ENCODE data around the gene PLOD1.
"Not testable (repeated sequence)": the region's sequence is repeated elsewhere in the genome, so short reads cannot be mapped to it uniquely, and the experiment has no call there.

PLOD1 gene

GRCh38 chr1:11938722-11939526 lies 4.4 kb downstream of the PLOD1 start:
- DNase-seq (ENCODE audit: low spot score) = no peak

GRCh38 chr1:11939794-11940193 lies 5.3 kb downstream of the PLOD1 start:
- not testable (repeated sequence) for FAIRE-seq; DNase-seq (ENCODE audit: low spot score)

More at GRCh38 chr1:11938722-11939526, 4.4 kb downstream of the PLOD1 start:
- no peak for FAIRE-seq

GRCh38 chr1:11940260-11940921 lies 5.9 kb downstream of the PLOD1 start:
- DNase-seq (ENCODE audit: low spot score) (no peak), FAIRE-seq (no peak)

GRCh38 chr1:11942280-11942679 lies 7.8 kb downstream of the PLOD1 start:
- DNase-seq (ENCODE audit: low spot score) = no peak
- FAIRE-seq = no peak

- no peak for FAIRE-seq
- DNase-seq (ENCODE audit: low spot score) = no peak
Observed at GRCh38 chr1:11943619-11944018, 9.1 kb downstream of the PLOD1 start.

- no peak for FAIRE-seq
- no peak for DNase-seq (ENCODE audit: low spot score)
Observed at GRCh38 chr1:11944358-11944931, 9.9 kb downstream of the PLOD1 start.

GRCh38 chr1:11946647-11947046 lies 12.1 kb downstream of the PLOD1 start:
- FAIRE-seq (no peak), DNase-seq (ENCODE audit: low spot score) (no peak)

GRCh38 chr1:11948822-11949458 lies 14.4 kb downstream of the PLOD1 start:
- no peak for DNase-seq (ENCODE audit: low spot score)
- no peak for FAIRE-seq

GRCh38 chr1:11951901-11952300 lies 17.4 kb downstream of the PLOD1 start:
- FAIRE-seq = no peak
- DNase-seq (ENCODE audit: low spot score) = no peak

- no peak for FAIRE-seq
- DNase-seq (ENCODE audit: low spot score) = no peak
Observed at GRCh38 chr1:11952455-11953109, 18.1 kb downstream of the PLOD1 start.

GRCh38 chr1:11955221-11955620 lies 20.7 kb downstream of the PLOD1 start:
- DNase-seq (ENCODE audit: low spot score) (no peak), FAIRE-seq (no peak)

- DNase-seq (ENCODE audit: low spot score) (no peak), FAIRE-seq (no peak)
Observed at GRCh38 chr1:11957398-11957797, 22.9 kb downstream of the PLOD1 start.

GRCh38 chr1:11957897-11958296 lies 23.4 kb downstream of the PLOD1 start:
- no peak for DNase-seq (ENCODE audit: low spot score)
- no peak for FAIRE-seq

- DNase-seq (ENCODE audit: low spot score) = no peak
- FAIRE-seq = no peak
Observed at GRCh38 chr1:11960276-11960675, 25.8 kb downstream of the PLOD1 start.

- DNase-seq (ENCODE audit: low spot score) (no peak), FAIRE-seq (no peak)
Observed at GRCh38 chr1:11960715-11961114, 26.2 kb downstream of the PLOD1 start.

GRCh38 chr1:11961230-11961629 lies 26.7 kb downstream of the PLOD1 start:
- DNase-seq (ENCODE audit: low spot score) (no peak), FAIRE-seq (no peak)

- FAIRE-seq = no peak
- no peak for DNase-seq (ENCODE audit: low spot score)
Observed at GRCh38 chr1:11963622-11964021, 29.1 kb downstream of the PLOD1 start.

- no peak for FAIRE-seq
Observed at GRCh38 chr1:11964656-11965055, 30.1 kb downstream of the PLOD1 start.

GRCh38 chr1:11967028-11967547 lies 32.6 kb downstream of the PLOD1 start:
- FAIRE-seq = no peak
- peak; percentile 35 for DNase-seq (ENCODE audit: low spot score)

More at GRCh38 chr1:11964656-11965055, 30.1 kb downstream of the PLOD1 start:
- no peak for DNase-seq (ENCODE audit: low spot score)

GRCh38 chr1:11970441-11971185 lies 36.1 kb downstream of the PLOD1 start:
- DNase-seq (ENCODE audit: low spot score) = no peak
- no peak for FAIRE-seq
